NT2/D1 (cell line): ENCODE results near the gene CACNA2D1.

ENCODE experiments used
- DNase-seq: peaks from one replicate; pipeline ENCODE4 v3.0.0-alpha.2; 2011; ENCODE audit warnings: low read depth, low spot score
- H3K27me3 ChIP-seq: 2 replicates; pipeline ENCODE4 v1.6.0; 2011; ENCODE audit warnings: mild to moderate bottlenecking; ENCODE audit not compliant: insufficient read length, insufficient read depth
- H3K36me3 ChIP-seq: 2 replicates; pipeline ENCODE4 v1.6.1; 2011; ENCODE audit warnings: mild to moderate bottlenecking, low read length, mixed read lengths; ENCODE audit not compliant: insufficient read depth, insufficient read length
- H3K4me1 ChIP-seq: 2 replicates; pipeline ENCODE4 v1.5.1; 2011; ENCODE audit not compliant: insufficient read depth, insufficient read length
- H3K4me3 ChIP-seq: 2 replicates; pipeline ENCODE4 v1.5.1; 2011; ENCODE audit warnings: low read depth; ENCODE audit not compliant: insufficient read length
- H3K9ac ChIP-seq: 2 replicates; pipeline ENCODE4 v1.6.0; 2011; ENCODE audit warnings: low read depth; ENCODE audit not compliant: insufficient read length
- H3K9me3 ChIP-seq: 2 replicates; pipeline ENCODE4 v1.5.1; 2011; ENCODE audit warnings: mild to moderate bottlenecking, low read length; ENCODE audit not compliant: insufficient read depth
- SUZ12 ChIP-seq: IDR thresholded peaks from 2 replicates; pipeline ENCODE4 v1.6.1; 2011; ENCODE audit not compliant: insufficient read length, insufficient read depth; ENCODE audit errors: extremely low read depth
- YY1 ChIP-seq: IDR thresholded peaks from 2 replicates; pipeline ENCODE4 v1.6.1; 2011; ENCODE audit not compliant: insufficient read length, insufficient read depth
- ZNF274 ChIP-seq: IDR thresholded peaks from 2 replicates; pipeline ENCODE4 v1.6.1; 2011; ENCODE audit warnings: mild to moderate bottlenecking, low read depth, low read length

The CACNA2D1 gene

DNA sequence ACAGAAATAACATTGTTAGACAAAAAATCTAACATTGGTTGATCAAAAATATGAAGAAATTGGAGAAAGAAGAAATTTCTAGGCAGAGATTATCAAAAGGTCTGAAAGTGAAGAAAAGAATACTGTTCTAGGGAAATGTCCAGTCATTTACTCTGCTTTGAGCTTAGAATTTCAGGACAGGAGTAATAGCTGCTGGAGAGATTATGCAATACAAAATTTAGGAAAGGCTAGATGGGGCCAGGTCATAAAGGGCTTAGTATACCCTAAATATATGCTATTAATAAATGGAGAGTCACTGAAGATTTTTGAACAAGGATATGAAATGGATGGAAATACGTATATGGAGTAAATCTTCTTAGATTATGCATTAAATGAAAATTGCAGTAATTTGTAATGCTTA lies 279.2 kb downstream of the CACNA2D1 start:
- no peak for DNase-seq
- no peak overlapping the region for H3K4me3 ChIP-seq
- no peaks in the 10 kb centered on the region for H3K4me1 ChIP-seq
- TF ChIP-seq YY1 (no peak), ZNF274 (no peak), SUZ12 (no peak)
- no peaks in the 10 kb centered on the region for H3K36me3 ChIP-seq
- no peak overlapping the region for H3K9ac ChIP-seq
- H3K9me3 ChIP-seq: no peaks in the 10 kb centered on the region
- no peaks in the 10 kb centered on the region for H3K27me3 ChIP-seq

DNA sequence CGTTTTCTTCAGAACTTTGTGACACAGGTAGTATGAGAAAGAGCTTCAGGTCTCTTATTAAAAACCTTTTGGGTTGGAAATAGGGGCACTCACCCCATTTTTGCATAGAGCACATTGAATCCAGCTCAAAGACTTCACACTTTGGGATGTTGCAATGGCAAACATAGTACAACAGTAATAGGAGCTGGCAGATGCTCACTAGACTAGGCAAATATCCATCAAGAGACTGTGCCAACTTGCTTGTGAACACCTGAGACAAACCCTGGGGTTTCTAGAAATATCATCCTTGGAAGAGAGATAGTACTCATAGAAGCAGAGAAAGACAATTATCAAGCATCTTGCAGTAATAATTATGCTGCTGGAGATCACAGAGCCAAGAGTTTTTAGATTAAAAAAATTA lies 280.0 kb downstream of the CACNA2D1 start:
- Histone ChIP-seq H3K36me3 (no peaks in the 10 kb centered on the region), H3K9me3 (no peaks in the 10 kb centered on the region), H3K4me3 (no peak overlapping the region), H3K4me1 (no peaks in the 10 kb centered on the region), H3K9ac (no peak overlapping the region), H3K27me3 (no peaks in the 10 kb centered on the region)
- DNase-seq: no peak
- TF ChIP-seq SUZ12 (no peak), YY1 (no peak), ZNF274 (no peak)

DNA sequence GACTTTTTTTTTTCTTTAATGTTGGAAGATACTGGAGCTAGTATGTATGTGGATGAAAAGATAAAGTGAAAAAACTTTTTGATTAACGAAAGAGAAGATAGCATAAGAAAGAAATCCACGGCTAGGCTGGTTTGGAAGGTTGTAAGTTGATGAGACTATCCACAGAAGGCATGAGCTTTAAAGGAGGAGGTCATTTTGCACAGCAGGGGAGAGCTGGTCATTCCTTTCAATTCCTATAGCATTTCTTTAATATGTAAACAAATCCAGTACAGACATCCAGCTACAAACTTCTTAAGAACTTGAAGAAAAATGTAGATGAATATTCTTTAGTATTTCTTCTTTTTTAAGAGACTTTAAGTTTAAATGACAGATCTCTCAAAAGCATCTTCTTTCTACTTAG lies 281.3 kb downstream of the CACNA2D1 start:
- TF ChIP-seq YY1 (no peak), SUZ12 (no peak), ZNF274 (no peak)
- H3K36me3 ChIP-seq: no peaks in the 10 kb centered on the region
- DNase-seq: no peak
- H3K9me3 ChIP-seq: no peaks in the 10 kb centered on the region
- H3K9ac ChIP-seq: no peak overlapping the region
- H3K27me3 ChIP-seq: no peaks in the 10 kb centered on the region
- H3K4me1 ChIP-seq: no peaks in the 10 kb centered on the region
- no peak overlapping the region for H3K4me3 ChIP-seq

- DNase-seq: no peak
Measured at GRCh38 chr7:82158327-82158726, 285.2 kb downstream of the CACNA2D1 start.

GRCh38 chr7:82156893-82157292 lies 286.7 kb downstream of the CACNA2D1 start:
- Histone ChIP-seq H3K9me3 (no peaks in the 10 kb centered on the region), H3K9ac (no peak overlapping the region), H3K4me1 (no peaks in the 10 kb centered on the region), H3K4me3 (no peak overlapping the region), H3K36me3 (no peaks in the 10 kb centered on the region), H3K27me3 (no peaks in the 10 kb centered on the region)
- no peak for TF ChIP-seq SUZ12
- TF ChIP-seq ZNF274: no peak
- no peak for TF ChIP-seq YY1
- no peak for DNase-seq

More at GRCh38 chr7:82158327-82158726, 285.2 kb downstream of the CACNA2D1 start:
- Histone ChIP-seq H3K9ac (no peak overlapping the region), H3K4me1 (no peaks in the 10 kb centered on the region), H3K9me3 (no peaks in the 10 kb centered on the region), H3K4me3 (no peak overlapping the region), H3K27me3 (no peaks in the 10 kb centered on the region), H3K36me3 (no peaks in the 10 kb centered on the region)
- TF ChIP-seq YY1: no peak
- TF ChIP-seq SUZ12: no peak
- TF ChIP-seq ZNF274: no peak

DNA sequence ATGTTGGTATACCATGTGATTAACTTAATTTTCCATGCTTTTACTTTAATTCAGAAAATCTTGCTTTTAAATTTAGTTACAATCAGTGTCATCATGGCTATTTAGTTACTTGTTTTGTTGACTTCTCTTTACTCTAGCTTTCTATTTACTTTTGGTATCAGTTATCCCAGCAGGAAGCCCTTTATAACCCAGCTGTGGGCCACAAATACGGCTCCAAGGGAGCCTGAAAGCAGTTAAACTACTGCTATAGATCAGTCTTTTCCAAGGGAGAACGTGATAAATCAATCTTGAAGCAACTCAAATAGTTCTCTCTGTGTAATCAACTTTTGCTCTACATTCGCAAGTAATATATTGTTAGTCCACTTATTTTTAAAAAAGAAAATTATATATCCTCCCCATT lies 287.4 kb downstream of the CACNA2D1 start:
- H3K4me1 ChIP-seq: no peaks in the 10 kb centered on the region
- H3K4me3 ChIP-seq: no peak overlapping the region
- no peak overlapping the region for H3K9ac ChIP-seq
- no peaks in the 10 kb centered on the region for H3K36me3 ChIP-seq
- TF ChIP-seq YY1 (no peak), ZNF274 (no peak), SUZ12 (no peak)
- DNase-seq: no peak
- H3K9me3 ChIP-seq: no peaks in the 10 kb centered on the region
- no peaks in the 10 kb centered on the region for H3K27me3 ChIP-seq

DNA sequence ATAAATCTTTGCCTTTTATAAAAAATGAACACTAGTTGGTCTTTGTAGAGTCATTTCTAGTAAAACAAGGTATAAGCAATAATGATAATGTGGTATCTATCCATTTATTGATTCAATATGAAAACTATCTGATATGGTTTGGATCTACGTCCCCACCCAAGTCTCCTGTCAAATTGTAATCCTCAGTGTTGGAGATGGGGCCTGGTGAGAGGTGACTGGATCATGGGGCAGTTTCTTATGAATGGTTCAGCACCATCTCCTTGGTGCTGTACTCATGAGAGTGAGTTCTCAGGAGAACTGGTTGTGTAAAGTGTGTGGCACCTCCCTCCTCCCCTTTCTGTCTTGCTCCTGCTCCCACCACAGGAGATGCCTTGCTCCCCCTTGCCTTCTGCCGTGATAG lies 288.8 kb downstream of the CACNA2D1 start:
- DNase-seq: no peak
- TF ChIP-seq SUZ12: no peak
- no peak for TF ChIP-seq YY1
- no peak for TF ChIP-seq ZNF274

More for the DNA sequence above, 288.8 kb downstream of the CACNA2D1 start:
- Histone ChIP-seq H3K9me3 (no peaks in the 10 kb centered on the region), H3K4me1 (no peaks in the 10 kb centered on the region), H3K36me3 (no peaks in the 10 kb centered on the region), H3K9ac (no peak overlapping the region), H3K4me3 (no peak overlapping the region), H3K27me3 (no peaks in the 10 kb centered on the region)
